B cell (primary cell): ENCODE data around the gene SLC9A9. TPM values are rescaled to one million over a fixed set of nuclear protein-coding genes. Genes with fewer than 3 reads are reported as not detected.

ENCODE experiments used
- ATAC-seq: fragments of 200-7000 bp; cut with Tn5 transposase; one replicate; pipeline ENCODE4 v1.10.0; 2021; ENCODE audit warnings: low read depth, mild to moderate bottlenecking, moderate number of reproducible peaks, moderate library complexity
- CTCF ChIA-PET: fragments of 350-600 bp; sonication (Branson Sonifier 250); formaldehyde crosslinking; loops from one replicate; lab custom pipeline; 2021; ENCODE audit warnings: antibody characterized with exemption, inconsistent platforms; lab: Charles Lee
- POLR2A ChIA-PET: fragments of 350-600 bp; sonication (Branson Sonifier 250); formaldehyde crosslinking; loops from one replicate; lab custom pipeline; 2021; ENCODE audit warnings: antibody characterized with exemption; lab: Charles Lee
- DNase-seq: peaks from one replicate; pipeline ENCODE4 v3.0.0; 2013
- H2AFZ ChIP-seq: 2 replicates; pipeline ENCODE4 v1.6.1; 2012; ENCODE audit warnings: mild to moderate bottlenecking, low read depth, low read length; ENCODE audit not compliant: insufficient read depth, poor library complexity, severe bottlenecking
- H3K27ac ChIP-seq, 2 donors: 1 replicate in 1 of 2; 2 replicates in 1 of 2; pipeline ENCODE4 v1.5.1; 2012 to 2013; ENCODE audit warnings: low read length in 2 of 2, mild to moderate bottlenecking in 2 of 2, moderate library complexity in 1 of 2
- H3K27me3 ChIP-seq, 4 experiments: fragments of 200-600 bp in 1 of 4; sonication (generic) in 1 of 4; replicated peaks in 1 of 4; 1 replicate in 2 of 4; 2 replicates in 2 of 4; pipeline versions ENCODE4 v1.6.1 to v1.7.0; 2013 to 2016; ENCODE audit warnings: low read length in 3 of 4, mild to moderate bottlenecking in 2 of 4, mixed read lengths in 1 of 4, moderate library complexity in 1 of 4; ENCODE audit not compliant: insufficient read depth in 4 of 4, control insufficient read depth in 3 of 4; ENCODE audit errors: control extremely low read depth in 1 of 4
- H3K36me3 ChIP-seq, 2 experiments: replicated peaks in 1 of 2; 1 replicate in 1 of 2; 2 replicates in 1 of 2; pipeline versions ENCODE4 v1.6.1 to v1.7.1; 2013; ENCODE audit warnings: low read length in 1 of 2; ENCODE audit not compliant: insufficient read depth in 2 of 2, control insufficient read depth in 1 of 2; ENCODE audit errors: control extremely low read depth in 1 of 2, extremely low read depth in 1 of 2
- H3K4me1 ChIP-seq, 2 donors: fragments of 200-600 bp in 1 of 2; sonication (generic) in 1 of 2; 1 replicate in 1 of 2; 2 replicates in 1 of 2; pipeline versions ENCODE4 v1.5.1 to v1.6.1; 2013 to 2017; ENCODE audit warnings: low read length in 2 of 2; ENCODE audit not compliant: control insufficient read depth in 2 of 2, insufficient read depth in 2 of 2
- H3K4me2 ChIP-seq: replicated peaks from 2 replicates; pipeline ENCODE3; 2012; ENCODE audit warnings: mild to moderate bottlenecking, low read depth, low read length; ENCODE audit not compliant: poor library complexity, severe bottlenecking
- H3K4me3 ChIP-seq, 5 experiments: fragments of 200-600 bp in 1 of 5; sonication (generic) in 1 of 5; 1 replicate in 3 of 5; 2 replicates in 2 of 5; pipeline versions ENCODE4 v1.5.1 to v1.7.0; 2011 to 2016; ENCODE audit warnings: low read length in 4 of 5, mild to moderate bottlenecking in 4 of 5, low read depth in 2 of 5, control low read depth in 1 of 5, moderate library complexity in 1 of 5; ENCODE audit not compliant: insufficient read depth in 1 of 5; ENCODE audit errors: control extremely low read depth in 1 of 5, extremely low read depth in 1 of 5
- H3K79me2 ChIP-seq: fragments of 200-600 bp; sonication (generic); one replicate; pipeline ENCODE4 v1.6.0; 2016; ENCODE audit warnings: low read length; ENCODE audit not compliant: control insufficient read depth, insufficient read depth
- H3K9ac ChIP-seq: fragments of 200-600 bp; sonication (generic); 2 replicates; pipeline ENCODE4 v1.6.1; 2017; ENCODE audit warnings: mild to moderate bottlenecking, low read length, moderate library complexity
- H3K9me3 ChIP-seq, 3 donors: one replicate each; pipeline versions ENCODE4 v1.6.1 to v1.7.1; 2013; ENCODE audit warnings: low read length in 2 of 3; ENCODE audit not compliant: control insufficient read depth in 2 of 3, insufficient read depth in 1 of 3; ENCODE audit errors: control extremely low read depth in 1 of 3
- H4K20me1 ChIP-seq: 2 replicates; pipeline ENCODE4 v1.6.0; 2012; ENCODE audit warnings: mild to moderate bottlenecking, low read length; ENCODE audit not compliant: insufficient read depth, control insufficient read depth, poor library complexity, severe bottlenecking
- H3K27ac Mint-ChIP-seq: one replicate; pipeline ENCODE4 v1.8.0; 2021; ENCODE audit warnings: mixed read lengths
- H3K27me3 Mint-ChIP-seq: one replicate; pipeline ENCODE4 v1.8.0; 2021; ENCODE audit warnings: mixed read lengths
- H3K4me1 Mint-ChIP-seq: one replicate; pipeline ENCODE4 v1.8.0; 2021; ENCODE audit warnings: mixed read lengths
- H3K4me3 Mint-ChIP-seq: one replicate; pipeline ENCODE4 v1.8.0; 2021; ENCODE audit warnings: mixed read lengths
- H3K9me3 Mint-ChIP-seq: one replicate; pipeline ENCODE4 v1.8.0; 2022; ENCODE audit warnings: mixed read lengths; ENCODE audit not compliant: insufficient read depth
- EZH2 ChIP-seq: IDR thresholded peaks from 2 replicates; pipeline ENCODE4 v1.6.1; 2012; ENCODE audit warnings: borderline replicate concordance, low read depth, mild to moderate bottlenecking, moderate library complexity, low read length; ENCODE audit not compliant: insufficient read depth, poor library complexity, severe bottlenecking
- WGBS: methylation state at CpG from one replicate; pipeline ENCODE4 v1.1.5; 2013; ENCODE audit warnings: missing lambda C conversion rate; ENCODE audit not compliant: insufficient coverage; 5-methylcytosine and 5-hydroxymethylcytosine counted together
- intact Hi-C: fragments of 100-400 bp; cut with micrococcal nuclease; formaldehyde crosslinking; loops from one replicate; pipeline ENCODE4 v1.10.0; 2022
- polyA plus RNA-seq: library from polyadenylated mRNA; depleted of rRNA; stranded (reverse); fragments of >200 nt; gene quantifications from 2 replicates; pipeline ENCODE4 v1.2.3, GENCODE V29; 2012
- total RNA-seq, 2 donors: library from RNA; stranded (reverse); fragments of 120-200 nt in 1 of 2; gene quantifications; 1 replicate in 1 of 2; 2 replicates in 1 of 2; pipeline versions ENCODE4 v1.2.3 to v1.2.4, GENCODE V29; 2013 to 2022
- TF ChIP-seq, protein P1 (sequence below): fragments of 200-600 bp; IDR thresholded peaks from one replicate; pipeline ENCODE4 v1.8.0; 2022; ENCODE audit warnings: antibody characterized with exemption, mild to moderate bottlenecking

SLC9A9 gene
- total and polyA plus RNA-seq, 2 donors (not counting 1 experiment from before 2014, with no cell fraction given): 7.7 to 17.3 TPM

DNA sequence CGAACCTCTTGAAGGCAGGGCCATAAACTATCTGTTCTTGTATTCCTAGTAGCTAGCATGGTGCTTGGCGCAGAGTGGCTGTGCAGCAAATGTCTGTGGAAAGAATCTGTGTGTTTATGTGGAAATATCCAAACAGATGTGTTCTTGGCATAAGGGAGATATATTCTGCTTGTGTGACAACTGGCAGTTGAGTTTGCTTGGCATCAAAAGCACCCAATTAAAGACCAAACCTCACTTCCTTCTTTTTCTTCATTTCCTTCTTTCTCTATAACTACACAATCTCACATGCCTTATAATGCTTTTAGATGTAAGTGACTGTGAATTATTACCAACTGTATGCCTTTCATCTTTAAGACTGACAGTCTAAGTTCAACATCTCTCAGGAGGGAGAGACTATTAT is 296.5 kb downstream of the SLC9A9 start:
- Histone ChIP-seq H3K4me2 (no peak overlapping the region), H3K9me3 (peaks cover 0 to 3% (median 2%) of the 10 kb centered on the region in 3 donors), H3K27ac (no peak overlapping the region), H3K36me3 (peaks cover 0 to 2% of the 10 kb centered on the region in 2 experiments), H3K79me2 (no peaks in the 10 kb centered on the region), H4K20me1 (no peaks in the 10 kb centered on the region), H3K4me1 (peaks cover 4 to 6% of the 10 kb centered on the region in 2 donors), H3K9ac (no peak overlapping the region), H3K27me3 (no peaks in the 10 kb centered on the region), H2AFZ (no peak overlapping the region), H3K4me3 (no peak overlapping the region)
- DNase-seq (no peak), ATAC-seq (no peak)
- TF ChIP-seq, protein P1, sequence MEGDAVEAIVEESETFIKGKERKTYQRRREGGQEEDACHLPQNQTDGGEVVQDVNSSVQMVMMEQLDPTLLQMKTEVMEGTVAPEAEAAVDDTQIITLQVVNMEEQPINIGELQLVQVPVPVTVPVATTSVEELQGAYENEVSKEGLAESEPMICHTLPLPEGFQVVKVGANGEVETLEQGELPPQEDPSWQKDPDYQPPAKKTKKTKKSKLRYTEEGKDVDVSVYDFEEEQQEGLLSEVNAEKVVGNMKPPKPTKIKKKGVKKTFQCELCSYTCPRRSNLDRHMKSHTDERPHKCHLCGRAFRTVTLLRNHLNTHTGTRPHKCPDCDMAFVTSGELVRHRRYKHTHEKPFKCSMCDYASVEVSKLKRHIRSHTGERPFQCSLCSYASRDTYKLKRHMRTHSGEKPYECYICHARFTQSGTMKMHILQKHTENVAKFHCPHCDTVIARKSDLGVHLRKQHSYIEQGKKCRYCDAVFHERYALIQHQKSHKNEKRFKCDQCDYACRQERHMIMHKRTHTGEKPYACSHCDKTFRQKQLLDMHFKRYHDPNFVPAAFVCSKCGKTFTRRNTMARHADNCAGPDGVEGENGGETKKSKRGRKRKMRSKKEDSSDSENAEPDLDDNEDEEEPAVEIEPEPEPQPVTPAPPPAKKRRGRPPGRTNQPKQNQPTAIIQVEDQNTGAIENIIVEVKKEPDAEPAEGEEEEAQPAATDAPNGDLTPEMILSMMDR: no peak
- no peak for TF ChIP-seq EZH2
- Mint-ChIP-seq H3K27me3 (no peaks in the 10 kb centered on the region), H3K4me3 (no peak overlapping the region), H3K27ac (no peak overlapping the region), H3K9me3 (peaks cover 5% of the 10 kb centered on the region), H3K4me1 (peaks cover 8% of the 10 kb centered on the region)
- ChIA-PET CTCF (interaction anchor here (1.0 kb wide), 1 partner anchor 10 kb away, joined by 3 read pairs; no protein-coding TSS in a partner anchor), POLR2A (no interaction called here)
- 100% methylated on average over 2 of the region's 2 CpGs for WGBS
- intact Hi-C loops: no loop called here

DNA sequence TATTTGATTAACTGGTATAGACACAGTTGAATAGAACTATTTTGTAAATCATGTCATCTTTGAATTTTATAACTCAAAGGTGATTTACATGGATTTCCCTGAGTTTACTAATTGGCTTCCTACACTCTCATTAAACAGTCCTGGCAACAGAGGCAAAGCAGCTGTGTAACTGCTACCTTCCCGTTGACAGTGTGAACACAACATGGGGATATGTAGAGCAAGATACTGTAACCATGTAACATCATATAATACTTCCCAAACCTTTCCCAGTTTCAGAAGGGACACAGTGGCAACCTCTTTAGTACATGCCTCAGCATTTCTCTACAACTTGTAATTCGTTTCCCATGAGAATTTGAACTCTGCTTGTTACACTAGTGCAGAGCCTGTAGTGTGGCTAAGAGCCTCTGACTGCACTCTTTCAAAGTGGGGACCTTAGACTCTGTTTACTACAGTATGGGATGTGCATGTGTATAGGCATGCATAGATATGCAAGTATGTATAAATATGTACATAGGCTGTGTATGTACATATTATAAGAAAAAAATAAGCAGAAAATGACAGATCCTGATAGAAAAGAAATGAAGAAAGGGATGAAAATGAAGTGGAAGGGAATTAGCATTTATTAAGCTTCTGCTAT is 299.3 kb downstream of the SLC9A9 start:
- H2AFZ ChIP-seq: no peak overlapping the region
- peaks cover 4 to 6% of the 10 kb centered on the region in 2 donors for H3K4me1 ChIP-seq
- H3K9me3 Mint-ChIP-seq: peaks cover 9% of the 10 kb centered on the region
- TF ChIP-seq, protein P1: no peak
- TF ChIP-seq EZH2: no peak
- POLR2A ChIA-PET: no interaction called here
- H4K20me1 ChIP-seq: no peaks in the 10 kb centered on the region
- intact Hi-C loops: no loop called here
- no peak for DNase-seq
- H3K27ac Mint-ChIP-seq: no peak overlapping the region
- peaks cover 8% of the 10 kb centered on the region for H3K4me1 Mint-ChIP-seq
- peaks cover 0 to 4% (median 3%) of the 10 kb centered on the region in 3 donors for H3K9me3 ChIP-seq
- no peak for ATAC-seq
- no peaks in the 10 kb centered on the region for H3K27me3 Mint-ChIP-seq
- CTCF ChIA-PET: no interaction called here
- H3K4me3 Mint-ChIP-seq: no peak overlapping the region
- H3K9ac ChIP-seq: no peak overlapping the region
- peaks cover 0 to 2% of the 10 kb centered on the region in 2 experiments for H3K36me3 ChIP-seq
- no peaks in the 10 kb centered on the region for H3K79me2 ChIP-seq
- no peak overlapping the region for H3K27ac ChIP-seq
- no peaks in the 10 kb centered on the region for H3K27me3 ChIP-seq
- H3K4me2 ChIP-seq: no peak overlapping the region
- WGBS: 100% methylated on average over 1 of the region's 2 CpGs
- no peak overlapping the region for H3K4me3 ChIP-seq
